ENCODE measurements around the gene IPCEF1.
"Not testable (repeated sequence)": the region's sequence is repeated elsewhere in the genome, so short reads cannot be mapped to it uniquely, and the experiment has no call there.

Gene IPCEF1

DNA sequence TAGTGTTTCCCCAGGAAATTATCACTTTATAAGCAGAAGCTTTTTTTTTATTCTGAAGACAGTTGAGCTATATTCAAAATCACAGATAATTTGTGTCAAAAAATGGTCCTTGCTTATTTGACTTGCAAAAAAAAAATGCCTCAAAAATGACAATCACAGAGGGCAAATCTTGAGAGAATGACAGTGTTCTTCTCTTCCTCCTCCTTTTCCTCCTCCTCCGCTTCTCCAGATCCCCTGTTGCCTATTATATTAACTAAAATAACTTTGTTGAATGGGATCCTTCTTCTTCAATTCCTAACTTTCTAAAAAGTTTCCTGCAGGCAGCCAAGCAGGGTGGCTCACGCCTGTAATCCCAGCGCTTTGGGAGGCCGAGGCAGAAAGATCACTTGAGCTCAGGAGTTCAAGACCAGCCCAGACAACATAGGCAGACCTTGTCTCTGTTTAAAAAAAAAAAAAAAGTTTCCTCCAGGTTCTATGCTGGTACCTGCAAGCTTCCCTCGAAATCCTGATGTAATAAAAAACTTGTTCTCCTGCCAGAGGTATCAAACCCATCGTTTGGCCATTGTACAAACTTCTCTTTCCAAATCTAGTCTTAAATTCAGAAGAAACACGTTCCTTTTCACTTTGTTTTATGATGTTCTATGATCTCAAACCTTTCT, 128.6 kb downstream of the IPCEF1 start:
- no peak for DNase-seq (ENCODE audit: low read depth in 1 of 2, low spot score in 1 of 2)

DNA sequence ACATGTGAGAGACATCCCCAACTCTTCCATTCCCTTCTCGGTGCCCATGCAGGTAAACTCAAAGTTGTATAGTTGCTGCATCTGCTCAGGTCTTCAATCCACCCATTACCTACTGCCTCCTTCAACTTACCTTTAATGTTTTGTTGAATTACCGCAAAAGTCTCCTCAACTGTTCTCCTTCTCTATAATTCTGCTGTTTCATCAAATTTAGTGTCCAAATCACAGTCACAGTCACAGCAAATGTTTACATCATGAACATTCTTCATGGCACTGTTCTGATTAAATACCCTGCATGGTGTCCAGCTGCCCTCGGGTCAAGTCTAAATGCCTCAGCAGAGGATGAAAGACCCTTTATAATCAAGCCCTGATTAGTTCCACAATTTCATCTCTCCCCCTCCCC, 130.1 kb downstream of the IPCEF1 start:
- DNase-seq (ENCODE audit: low read depth in 1 of 2, low spot score in 1 of 2), result no peak

DNA sequence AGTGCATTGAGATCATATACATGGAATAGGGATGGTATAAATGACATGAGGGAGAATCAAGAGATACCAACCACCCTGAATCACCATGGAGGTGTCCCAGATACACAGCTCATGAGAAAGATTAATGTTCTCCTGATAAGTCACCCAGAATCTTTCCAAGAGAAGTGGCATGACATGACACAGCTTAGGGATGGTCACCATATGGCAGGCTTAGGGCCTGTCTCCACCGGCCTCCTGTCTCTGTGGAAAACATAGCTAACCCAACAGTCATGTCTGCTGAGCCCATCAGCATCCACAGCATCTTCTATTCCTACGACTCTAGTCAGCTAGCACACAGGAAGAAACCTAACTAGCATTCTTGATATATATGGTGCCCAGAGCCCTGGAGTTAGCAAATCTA, 133.3 kb downstream of the IPCEF1 start:
- no peak for DNase-seq (ENCODE audit: low read depth in 1 of 2, low spot score in 1 of 2)

DNA sequence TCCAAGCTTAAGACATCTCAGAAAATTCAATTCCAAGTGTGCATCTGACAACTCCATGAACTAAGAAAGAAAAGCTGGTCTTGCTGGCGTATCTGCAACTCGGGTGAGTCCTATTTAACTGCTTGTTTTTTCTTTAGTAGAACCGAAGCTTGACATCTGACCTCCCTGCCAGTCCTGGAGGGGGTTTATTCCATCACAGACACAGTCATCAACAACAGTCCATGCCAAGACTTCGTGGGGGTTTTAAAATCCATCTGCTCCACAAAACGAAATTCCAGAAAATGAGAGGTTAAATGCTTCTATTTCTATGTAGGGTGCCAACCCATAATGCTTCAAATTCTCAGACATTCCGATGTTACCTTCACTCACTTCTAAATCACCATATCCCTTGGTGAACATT, 133.9 kb downstream of the IPCEF1 start:
- no peak for DNase-seq (ENCODE audit: low read depth in 1 of 2, low spot score in 1 of 2)

DNA sequence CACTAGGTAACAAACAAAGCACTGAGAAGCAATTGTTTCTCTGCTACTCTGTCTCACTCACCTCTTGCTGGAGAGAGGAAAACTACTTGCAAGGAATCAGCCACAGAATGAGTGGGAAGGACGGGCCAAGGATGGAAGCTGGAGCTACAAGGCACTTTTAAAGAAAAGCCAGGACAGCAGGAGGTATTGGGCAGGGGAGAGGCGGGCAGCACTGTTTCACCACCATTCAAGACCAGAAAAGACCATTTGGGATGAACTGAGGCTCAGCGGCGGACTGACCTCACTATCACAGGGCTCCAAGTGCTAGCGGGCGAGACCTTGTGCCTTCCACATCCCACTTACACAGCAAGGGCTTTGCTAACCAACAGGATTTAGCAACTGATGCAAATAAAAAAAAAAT, 137.4 kb downstream of the IPCEF1 start:
- DNase-seq (ENCODE audit: low read depth in 1 of 2, low spot score in 1 of 2), result no peak

DNA sequence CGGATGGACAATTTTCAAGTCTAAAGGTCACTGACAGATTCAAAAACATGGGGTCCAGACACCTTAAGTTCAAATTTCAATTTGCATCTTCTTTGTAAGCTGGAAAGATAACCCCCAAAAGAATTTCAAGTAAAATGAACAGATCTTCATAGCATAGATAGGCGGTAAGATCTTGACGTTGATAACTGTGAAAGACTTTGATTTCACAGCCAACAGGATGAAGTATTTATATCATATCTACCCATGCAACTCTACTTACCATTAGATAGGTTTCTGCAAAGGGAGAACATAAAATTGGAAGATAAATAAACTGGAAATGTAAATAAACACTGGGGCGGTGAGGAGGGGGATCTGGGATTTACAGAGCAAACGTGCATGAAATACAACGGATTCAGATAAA, 137.8 kb downstream of the IPCEF1 start:
- DNase-seq (ENCODE audit: low read depth in 1 of 2, low spot score in 1 of 2), result no peak

DNA sequence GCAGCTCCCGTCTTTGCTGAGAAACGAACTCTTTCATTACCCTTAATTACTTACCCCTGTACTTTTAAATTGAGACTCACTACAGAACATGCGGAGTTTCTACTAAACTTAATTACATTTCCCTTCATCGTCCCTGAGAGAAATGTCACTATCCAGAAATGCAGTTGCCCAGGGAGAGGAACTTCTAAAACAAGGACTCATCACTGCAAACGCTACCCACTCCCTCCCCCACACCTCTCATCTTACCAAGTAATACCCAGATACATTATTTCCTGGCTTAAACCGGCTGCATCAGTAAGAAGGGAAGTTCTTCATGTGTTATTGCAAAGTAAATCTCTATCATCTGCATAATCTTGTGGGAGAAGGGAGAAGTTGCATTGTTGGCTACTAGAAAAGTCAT, 138.3 kb downstream of the IPCEF1 start:
- no peak for DNase-seq (ENCODE audit: low read depth in 1 of 2, low spot score in 1 of 2)

DNA sequence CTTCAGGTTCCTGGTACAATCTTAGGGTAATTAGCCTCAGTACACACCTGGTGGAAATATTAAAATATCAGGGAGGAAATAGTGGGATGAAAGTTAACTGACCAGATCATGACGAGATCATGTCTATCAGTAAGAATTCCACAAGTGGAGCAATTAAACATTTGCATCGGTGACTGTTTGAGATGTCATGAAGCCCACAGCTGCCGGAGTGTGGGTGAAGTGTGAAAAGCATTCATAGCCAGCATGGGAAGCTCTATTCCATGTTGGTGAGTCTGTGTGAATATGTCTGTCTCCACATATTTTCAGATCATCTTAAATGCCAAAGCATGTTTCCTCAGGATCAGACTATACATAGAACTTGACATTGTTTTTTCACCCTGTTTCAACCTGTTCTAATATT, 142.8 kb downstream of the IPCEF1 start:
- no peak for DNase-seq (ENCODE audit: low read depth in 1 of 2, low spot score in 1 of 2)

DNA sequence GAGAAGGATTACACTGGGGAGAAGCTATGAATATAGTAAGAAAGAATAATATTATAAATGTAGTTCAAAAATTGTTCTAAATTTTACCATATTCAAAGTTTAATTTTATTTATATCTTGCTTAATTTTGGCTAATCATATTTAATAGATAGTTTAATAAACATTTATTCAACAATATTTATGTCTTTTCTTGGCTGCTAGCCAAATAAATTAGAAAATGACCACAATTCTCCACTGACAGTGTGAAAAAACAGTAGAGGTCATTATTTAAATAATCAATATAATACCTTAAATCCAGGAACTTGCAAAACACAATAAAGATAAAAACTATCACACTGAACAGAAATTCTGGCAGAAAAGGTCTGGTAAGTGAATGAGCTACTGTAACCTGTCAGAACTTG, 145.9 kb downstream of the IPCEF1 start:
- DNase-seq (ENCODE audit: low read depth in 1 of 2, low spot score in 1 of 2), result no peak

DNA sequence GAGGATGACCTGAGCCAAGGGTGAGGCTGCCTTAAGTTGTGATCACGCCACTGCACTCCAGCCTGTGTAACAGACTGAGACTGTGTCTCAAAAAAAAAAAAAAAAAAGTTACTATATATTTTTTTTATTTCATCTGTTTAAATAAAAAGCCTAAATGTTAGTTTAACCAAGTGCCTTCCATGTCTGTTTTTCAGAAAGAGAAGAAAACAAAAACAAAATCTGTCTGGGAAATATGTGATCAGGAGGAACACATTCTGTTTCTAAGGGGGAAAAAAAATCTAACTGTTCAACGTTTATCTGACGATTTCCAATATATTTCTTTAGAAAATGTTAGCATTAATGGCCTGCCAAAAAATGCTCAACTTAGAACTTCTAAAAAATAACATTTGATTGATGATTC, 147.0 kb downstream of the IPCEF1 start:
- DNase-seq (ENCODE audit: low read depth in 1 of 2, low spot score in 1 of 2), result no peak

DNA sequence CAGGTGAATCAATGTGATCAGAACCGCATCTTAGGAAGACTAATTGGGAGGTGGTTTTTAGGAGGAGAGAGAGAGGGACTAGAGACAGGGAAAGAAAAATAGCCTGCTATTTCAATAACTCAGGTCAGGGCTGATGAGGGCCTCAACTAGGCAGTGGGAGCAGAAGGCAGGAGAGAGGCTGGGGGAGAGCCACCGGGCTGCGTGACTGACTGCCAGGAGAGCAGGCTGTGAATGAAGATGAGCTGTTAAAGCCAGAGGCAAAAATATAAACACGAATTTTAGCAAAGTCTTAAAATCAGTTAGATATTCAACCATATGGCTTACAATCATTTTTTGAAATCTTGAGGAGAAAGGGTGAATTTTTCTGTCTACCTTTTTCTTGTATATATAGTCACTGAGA, 149.6 kb downstream of the IPCEF1 start:
- no peak for DNase-seq (ENCODE audit: low read depth in 1 of 2, low spot score in 1 of 2)

DNA sequence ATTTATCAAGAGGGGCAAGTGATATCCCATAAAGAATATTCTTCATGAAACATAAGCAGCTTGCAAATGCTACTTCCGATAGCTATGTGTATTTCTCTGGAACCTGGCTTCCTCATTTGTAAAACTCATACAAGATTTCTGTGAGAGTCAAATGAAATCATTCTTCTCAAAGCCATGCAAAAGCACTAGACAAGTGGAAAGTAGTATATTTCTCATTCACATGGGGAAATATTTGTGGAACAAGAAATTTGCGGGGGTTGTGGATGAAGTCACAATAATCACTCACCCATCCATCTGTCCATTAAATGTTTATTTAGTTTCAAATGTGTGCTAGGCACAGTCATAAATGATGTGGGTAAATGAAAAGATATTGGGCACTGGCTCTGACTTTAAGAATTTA, 150.5 kb downstream of the IPCEF1 start:
- no peak for DNase-seq (ENCODE audit: low read depth in 1 of 2, low spot score in 1 of 2)

DNA sequence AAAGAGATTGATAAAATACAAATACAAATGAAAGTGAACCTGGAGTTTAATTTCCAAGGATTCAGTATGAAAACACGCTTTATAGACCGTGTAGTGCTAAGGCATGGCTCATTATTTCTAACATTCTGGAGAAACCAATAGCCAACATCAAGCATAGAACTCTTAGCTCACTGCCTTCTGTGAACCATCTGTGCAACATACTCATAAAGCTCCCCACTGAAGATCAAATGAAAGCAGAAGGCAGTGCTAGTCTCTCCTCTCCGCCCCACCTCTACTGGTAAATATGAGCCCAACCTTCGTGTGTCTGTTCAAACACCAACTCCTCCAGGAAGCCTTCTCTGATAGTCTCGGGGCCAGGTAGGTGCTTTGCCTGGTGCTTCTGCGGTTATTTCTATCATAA, 153.6 kb downstream of the IPCEF1 start:
- no peak for DNase-seq (ENCODE audit: low read depth in 1 of 2, low spot score in 1 of 2)

DNA sequence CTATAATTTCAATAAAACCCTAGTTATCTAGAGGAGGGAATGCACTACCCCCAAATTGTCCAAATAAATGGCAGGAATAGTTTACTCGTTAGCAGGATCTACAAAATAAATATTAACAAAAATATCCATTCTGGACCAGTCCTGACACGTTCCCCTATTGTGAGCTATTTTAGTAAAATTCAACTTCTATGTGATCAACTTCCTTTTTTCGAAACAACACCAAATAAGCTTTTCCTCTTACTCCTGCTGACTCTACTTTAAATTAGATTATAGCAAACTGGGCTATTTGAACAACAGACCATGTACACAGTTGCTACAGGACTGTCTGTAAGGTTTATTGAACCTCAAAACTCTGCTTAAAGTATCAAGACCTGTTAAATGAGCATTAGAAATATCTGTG, 154.3 kb downstream of the IPCEF1 start:
- DNase-seq (ENCODE audit: low read depth in 1 of 2, low spot score in 1 of 2), result no peak

DNA sequence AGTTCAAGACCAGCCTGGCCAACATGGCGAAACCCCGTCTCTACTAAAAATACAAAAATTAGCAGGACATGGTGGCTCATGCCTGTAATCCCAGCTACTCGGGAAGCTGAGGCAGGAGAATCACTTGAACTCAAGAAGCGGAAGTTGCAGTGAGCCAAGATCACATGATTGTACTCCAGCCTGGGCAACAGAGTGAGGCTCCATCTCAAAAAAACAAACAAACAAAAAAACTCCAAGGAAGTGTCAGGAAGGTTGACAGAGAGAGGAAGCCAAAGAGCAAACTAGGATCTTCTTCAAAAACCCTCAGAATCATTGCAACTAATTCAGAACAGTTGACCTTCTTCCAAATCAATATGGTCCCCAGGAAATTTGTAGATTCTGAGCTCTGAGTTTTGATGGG, 154.9 kb downstream of the IPCEF1 start:
- not testable (repeated sequence) for DNase-seq (ENCODE audit: low read depth in 1 of 2, low spot score in 1 of 2)

DNA sequence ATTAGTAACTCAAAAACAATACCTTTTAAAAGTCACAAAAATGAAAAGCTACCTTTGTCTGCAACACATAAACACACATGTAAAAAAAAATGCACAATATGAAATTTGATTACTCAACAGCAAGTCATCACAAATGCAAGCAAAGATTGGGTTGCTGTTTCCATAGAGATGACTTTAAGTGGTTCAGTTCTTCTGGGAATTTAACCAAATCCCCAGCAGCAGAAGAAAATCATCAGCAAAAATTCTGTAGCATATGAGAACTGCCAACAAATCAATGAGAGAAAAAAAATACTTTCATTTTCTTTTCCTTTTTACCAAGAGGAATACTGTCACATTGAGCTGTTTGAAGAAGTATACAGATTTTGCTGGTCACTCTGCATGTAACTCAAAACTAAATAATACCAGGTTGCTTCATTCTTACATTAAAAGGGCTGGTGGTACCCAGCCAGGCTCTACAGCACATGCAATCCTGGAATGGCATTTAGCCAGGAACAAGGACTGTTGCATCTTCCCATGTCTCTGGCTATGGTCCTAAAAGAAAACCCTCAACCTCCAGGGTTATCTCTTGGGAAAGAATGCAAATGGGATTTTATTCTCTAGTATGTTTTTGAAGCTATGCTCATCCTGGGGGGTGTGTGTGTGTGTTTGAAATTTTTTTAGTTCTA, 159.3 kb downstream of the IPCEF1 start:
- no peak for DNase-seq (ENCODE audit: low read depth in 1 of 2, low spot score in 1 of 2)

DNA sequence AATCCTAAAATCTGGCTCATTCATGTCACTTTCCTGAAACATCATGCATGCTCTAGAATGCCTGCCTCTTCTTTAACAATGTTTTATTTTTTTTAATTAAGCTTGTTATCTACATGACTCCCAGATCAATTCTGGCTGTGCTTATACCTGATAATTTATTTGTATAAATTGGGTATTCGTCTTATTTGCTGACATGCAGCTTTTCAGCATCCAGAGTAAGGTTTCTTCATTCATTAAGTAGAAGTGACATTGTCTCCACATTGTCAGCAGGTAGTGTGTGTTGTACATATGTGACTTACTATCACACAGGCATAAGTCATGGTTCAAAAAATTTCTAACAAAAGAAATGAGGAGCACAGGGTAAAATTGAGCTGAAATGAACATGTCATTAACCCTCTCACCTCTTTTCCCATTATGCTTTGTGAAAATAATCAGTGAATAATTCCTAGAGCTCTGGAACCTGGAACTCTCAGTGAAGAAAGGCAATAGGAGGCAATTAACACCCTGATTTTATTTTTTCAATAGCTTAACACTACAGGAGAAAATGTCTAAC, 160.2 kb downstream of the IPCEF1 start:
- no peak for DNase-seq (ENCODE audit: low read depth in 1 of 2, low spot score in 1 of 2)

DNA sequence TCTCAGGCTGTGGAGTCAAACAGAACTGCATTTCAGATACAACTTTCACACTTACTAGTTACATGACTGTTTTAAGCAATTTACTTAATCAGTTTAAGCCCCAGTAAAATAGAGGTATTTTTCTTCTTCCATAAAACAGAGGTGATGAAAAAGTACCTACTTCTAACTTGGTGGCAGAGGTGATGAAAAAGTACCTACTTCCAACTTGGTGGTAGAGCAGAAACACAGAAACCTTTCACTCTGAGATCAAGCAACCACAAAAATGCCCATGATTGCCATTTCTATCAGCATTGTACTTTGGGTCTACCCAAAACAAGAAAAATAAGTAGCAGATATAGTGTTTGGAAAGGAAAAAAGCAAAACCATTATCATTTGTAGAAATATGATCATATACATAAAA, 168.9 kb downstream of the IPCEF1 start:
- DNase-seq (ENCODE audit: low read depth in 1 of 2, low spot score in 1 of 2), result no peak

DNA sequence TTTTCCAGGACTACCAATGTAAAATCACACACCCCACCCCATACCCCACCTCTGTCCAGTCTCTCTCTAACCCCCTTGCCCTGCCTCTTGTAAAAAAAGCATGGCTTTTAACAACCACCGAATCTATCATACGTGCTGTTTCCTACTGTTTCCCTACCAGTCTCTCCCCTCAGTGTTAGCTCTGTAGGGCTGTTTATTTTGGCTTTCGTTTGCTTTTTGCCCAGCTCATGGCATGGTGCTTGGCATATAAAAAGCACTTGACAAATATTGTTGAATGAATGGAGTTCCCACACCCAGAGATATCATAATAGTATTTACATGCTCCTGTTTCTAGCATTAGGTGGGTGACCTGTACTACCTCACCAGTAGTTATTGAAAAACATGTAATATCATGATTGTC, 169.4 kb downstream of the IPCEF1 start:
- no peak for DNase-seq (ENCODE audit: low read depth in 1 of 2, low spot score in 1 of 2)

DNA sequence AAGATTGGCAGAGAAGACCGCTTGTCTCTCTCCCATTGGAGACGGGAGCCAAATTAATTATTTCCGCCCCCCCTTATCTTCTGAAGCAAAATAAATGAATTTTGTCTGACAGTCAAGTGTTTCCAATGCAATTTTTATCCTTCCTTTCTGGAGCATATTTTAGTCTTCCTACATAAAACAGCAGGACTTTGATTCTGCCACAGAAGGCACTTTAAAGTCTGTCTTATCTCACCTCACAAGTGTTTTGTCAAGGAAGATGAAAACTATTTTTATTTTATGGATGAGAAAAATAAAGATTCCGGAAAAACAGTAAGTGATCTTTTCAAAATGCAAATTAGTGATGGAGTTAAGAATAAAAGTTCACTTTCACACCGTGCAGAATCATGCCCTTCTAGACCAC, 177.2 kb downstream of the IPCEF1 start:
- no peak for DNase-seq (ENCODE audit: low read depth in 1 of 2, low spot score in 1 of 2)

DNA sequence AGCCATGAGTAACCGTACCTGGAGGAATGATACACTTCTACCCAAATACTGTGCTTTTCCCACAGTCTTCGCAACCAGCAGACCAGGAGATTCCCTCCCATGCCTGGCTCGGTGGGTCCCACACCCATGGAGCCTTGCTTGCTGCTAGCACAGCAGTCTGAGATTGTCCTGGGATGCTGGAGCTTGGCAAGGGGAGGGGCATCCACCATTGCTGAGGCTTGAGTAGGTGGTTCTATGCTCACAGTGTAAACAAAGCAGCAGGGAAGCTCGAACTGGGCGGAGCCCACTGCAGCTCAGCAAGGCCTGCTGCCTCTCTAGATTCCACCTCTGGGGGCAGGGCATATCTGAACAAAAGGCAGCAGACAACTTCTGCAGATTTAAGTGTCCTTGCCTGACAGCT, 184.2 kb downstream of the IPCEF1 start:
- not testable (repeated sequence) for DNase-seq (ENCODE audit: low read depth in 1 of 2, low spot score in 1 of 2)

DNA sequence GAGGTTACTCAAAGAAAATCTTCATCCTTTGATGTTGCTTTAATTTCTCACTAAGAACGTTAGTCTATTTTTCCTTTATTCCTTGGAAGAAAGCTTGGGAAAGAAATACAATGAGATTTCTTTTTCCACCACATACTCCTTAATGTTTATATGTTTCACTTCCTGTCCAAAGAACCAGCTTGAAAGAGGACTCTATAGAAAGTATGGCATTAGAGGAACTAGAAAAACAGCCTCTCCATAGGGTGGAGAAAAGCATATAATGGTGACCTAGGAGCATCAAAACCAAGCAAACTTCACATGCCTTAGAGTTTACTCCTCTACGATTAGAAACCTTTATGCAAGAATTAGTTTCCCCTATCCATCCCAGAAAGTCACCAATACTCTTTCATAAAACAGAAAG, 186.5 kb downstream of the IPCEF1 start:
- no peak for DNase-seq (ENCODE audit: low read depth in 1 of 2, low spot score in 1 of 2)
